SW 1271 (cell line): ENCODE data around the gene BRCC3.
"Not testable (repeated sequence)": the region's sequence is repeated elsewhere in the genome, so short reads cannot be mapped to it uniquely, and the experiment has no call there.

Source experiments
- DNase-seq, 2 experiments: peaks; one replicate each; lab custom pipeline; 2025; lab: John Stamatoyannopoulos, UW

BRCC3 gene

GRCh38 chrX:155143959-155144548, 72.7 kb downstream of the BRCC3 start:
- DNase-seq = no peak

GRCh38 chrX:155144926-155145325, 73.6 kb downstream of the BRCC3 start:
- DNase-seq = no peak

GRCh38 chrX:155147612-155148011, 76.3 kb downstream of the BRCC3 start:
- not testable (repeated sequence) for DNase-seq

- not testable (repeated sequence) for DNase-seq
Observed at GRCh38 chrX:155148166-155148565, 76.9 kb downstream of the BRCC3 start.

- DNase-seq = no peak
Observed at GRCh38 chrX:155148724-155149537, 77.6 kb downstream of the BRCC3 start.

GRCh38 chrX:155169881-155170280, 98.6 kb downstream of the BRCC3 start:
- DNase-seq = no peak
